ENCODE data around the gene ERCC3. TPM values are rescaled to one million over a fixed set of nuclear protein-coding genes. Genes with fewer than 3 reads are reported as not detected.

ERCC3 gene
- total and polyA plus RNA-seq, 2 donors (not counting 1 experiment from before 2014, with no cell fraction given) = 37.7 to 38.2 TPM

GRCh38 chr2:127256381-127256780, 37.6 kb downstream of the ERCC3 start:
- H3K4me2 ChIP-seq (ENCODE audit: extremely low read depth, insufficient read depth, low read length) = no peak overlapping the region
- H3K4me3 ChIP-seq (replicated peaks in 1 of 4; ENCODE audit: control extremely low read depth in 1 of 4, insufficient read depth in 1 of 4, low read depth in 3 of 4, low read length in 4 of 4) = no peak overlapping the region
- peaks cover 6% of the 10 kb centered on the region for H3K36me3 ChIP-seq (ENCODE audit: control insufficient read depth, insufficient read depth, low read length)
- TF ChIP-seq EZH2 (IDR thresholded peaks at IDR 0.05; ENCODE audit: low read length, missing control alignments) = no peak
- TF ChIP-seq, protein P1, sequence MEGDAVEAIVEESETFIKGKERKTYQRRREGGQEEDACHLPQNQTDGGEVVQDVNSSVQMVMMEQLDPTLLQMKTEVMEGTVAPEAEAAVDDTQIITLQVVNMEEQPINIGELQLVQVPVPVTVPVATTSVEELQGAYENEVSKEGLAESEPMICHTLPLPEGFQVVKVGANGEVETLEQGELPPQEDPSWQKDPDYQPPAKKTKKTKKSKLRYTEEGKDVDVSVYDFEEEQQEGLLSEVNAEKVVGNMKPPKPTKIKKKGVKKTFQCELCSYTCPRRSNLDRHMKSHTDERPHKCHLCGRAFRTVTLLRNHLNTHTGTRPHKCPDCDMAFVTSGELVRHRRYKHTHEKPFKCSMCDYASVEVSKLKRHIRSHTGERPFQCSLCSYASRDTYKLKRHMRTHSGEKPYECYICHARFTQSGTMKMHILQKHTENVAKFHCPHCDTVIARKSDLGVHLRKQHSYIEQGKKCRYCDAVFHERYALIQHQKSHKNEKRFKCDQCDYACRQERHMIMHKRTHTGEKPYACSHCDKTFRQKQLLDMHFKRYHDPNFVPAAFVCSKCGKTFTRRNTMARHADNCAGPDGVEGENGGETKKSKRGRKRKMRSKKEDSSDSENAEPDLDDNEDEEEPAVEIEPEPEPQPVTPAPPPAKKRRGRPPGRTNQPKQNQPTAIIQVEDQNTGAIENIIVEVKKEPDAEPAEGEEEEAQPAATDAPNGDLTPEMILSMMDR (conservative IDR thresholded peaks at IDR 0.05 in 1 of 2, IDR thresholded peaks at IDR 0.05 in 1 of 2; ENCODE audit: low read depth in 1 of 2, low read length in 2 of 2) = no peak
- no peaks in the 10 kb centered on the region for H3K27me3 ChIP-seq (ENCODE audit: control insufficient read depth, insufficient read depth, low read length)
- no peaks in the 10 kb centered on the region for H3K79me2 ChIP-seq (ENCODE audit: control insufficient read depth, insufficient read depth, low read length)
- H3K4me1 ChIP-seq (ENCODE audit: control insufficient read depth, extremely low read depth, insufficient read depth, low read length) = no peaks in the 10 kb centered on the region
- H2AFZ ChIP-seq (ENCODE audit: low read length) = no peak overlapping the region
- H3K27ac ChIP-seq (ENCODE audit: insufficient read depth, low read length) = no peak overlapping the region
- no peak overlapping the region for H3K9ac ChIP-seq (ENCODE audit: insufficient read depth, low read length)
- no peaks in the 10 kb centered on the region for H3K9me3 ChIP-seq (ENCODE audit: control insufficient read depth, insufficient read depth, low read depth, low read length)
- no peaks in the 10 kb centered on the region for H4K20me1 ChIP-seq (ENCODE audit: control insufficient read depth, extremely low read depth, insufficient read depth, low read length)
- DNase-seq (ENCODE audit: low read depth in 2 of 2) = no peak

DNA sequence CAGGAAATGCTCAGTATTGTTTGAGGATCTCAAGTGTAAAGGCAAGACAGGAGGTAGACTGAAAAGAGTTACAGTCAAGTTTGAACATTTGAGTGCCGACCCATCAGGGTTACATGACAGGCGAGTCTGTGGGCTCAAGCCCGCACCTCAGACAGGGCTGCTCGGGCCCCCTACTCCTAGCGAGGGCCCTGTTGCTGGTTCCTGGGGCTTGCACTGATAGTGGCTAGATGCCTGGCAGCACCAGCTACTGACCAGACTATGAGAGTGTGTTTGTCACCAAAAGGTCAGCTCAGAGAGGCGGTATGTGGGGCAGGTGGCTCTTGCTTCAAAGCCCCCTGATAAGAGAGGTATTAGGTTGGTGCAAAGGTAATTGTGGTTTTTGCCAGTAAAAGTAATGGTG, 38.2 kb downstream of the ERCC3 start:
- no peaks in the 10 kb centered on the region for H3K9me3 ChIP-seq (ENCODE audit: control insufficient read depth, insufficient read depth, low read depth, low read length)
- no peak overlapping the region for H3K4me3 ChIP-seq (replicated peaks in 1 of 4; ENCODE audit: control extremely low read depth in 1 of 4, insufficient read depth in 1 of 4, low read depth in 3 of 4, low read length in 4 of 4)
- no peaks in the 10 kb centered on the region for H4K20me1 ChIP-seq (ENCODE audit: control insufficient read depth, extremely low read depth, insufficient read depth, low read length)
- no peak overlapping the region for H3K9ac ChIP-seq (ENCODE audit: insufficient read depth, low read length)
- no peak for DNase-seq (ENCODE audit: low read depth in 2 of 2)
- no peak overlapping the region for H2AFZ ChIP-seq (ENCODE audit: low read length)
- peaks cover 5% of the 10 kb centered on the region for H3K36me3 ChIP-seq (ENCODE audit: control insufficient read depth, insufficient read depth, low read length)
- no peak overlapping the region for H3K27ac ChIP-seq (ENCODE audit: insufficient read depth, low read length)
- TF ChIP-seq, protein P1 (conservative IDR thresholded peaks at IDR 0.05 in 1 of 2, IDR thresholded peaks at IDR 0.05 in 1 of 2; ENCODE audit: low read depth in 1 of 2, low read length in 2 of 2) = no peak
- TF ChIP-seq EZH2 (IDR thresholded peaks at IDR 0.05; ENCODE audit: low read length, missing control alignments) = no peak
- no peaks in the 10 kb centered on the region for H3K27me3 ChIP-seq (ENCODE audit: control insufficient read depth, insufficient read depth, low read length)
- H3K79me2 ChIP-seq (ENCODE audit: control insufficient read depth, insufficient read depth, low read length) = no peaks in the 10 kb centered on the region
- no peak overlapping the region for H3K4me2 ChIP-seq (ENCODE audit: extremely low read depth, insufficient read depth, low read length)
- no peaks in the 10 kb centered on the region for H3K4me1 ChIP-seq (ENCODE audit: control insufficient read depth, extremely low read depth, insufficient read depth, low read length)

DNA sequence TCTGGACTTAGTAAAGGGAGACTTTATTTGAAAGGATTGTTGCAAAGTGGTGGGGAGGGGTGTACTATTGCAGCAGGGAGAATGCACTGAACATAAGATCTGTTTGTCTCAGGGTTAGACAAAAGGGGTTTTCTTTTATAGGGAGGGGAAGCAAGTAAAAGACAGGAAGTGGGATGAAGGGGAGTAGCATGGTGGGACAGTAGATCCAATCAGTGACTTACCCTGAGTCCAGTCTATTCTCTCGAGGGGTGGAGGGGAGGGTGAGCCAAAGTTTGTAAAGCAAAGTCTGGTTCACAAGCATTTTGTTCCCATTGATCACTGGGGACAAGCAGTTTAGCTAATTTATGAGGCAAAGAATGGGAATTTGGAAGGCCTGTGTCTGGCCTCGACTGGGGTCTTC, 38.8 kb downstream of the ERCC3 start:
- Histone ChIP-seq H3K27ac (ENCODE audit: insufficient read depth, low read length) (no peak overlapping the region), H3K4me1 (ENCODE audit: control insufficient read depth, extremely low read depth, insufficient read depth, low read length) (no peaks in the 10 kb centered on the region), H3K79me2 (ENCODE audit: control insufficient read depth, insufficient read depth, low read length) (no peaks in the 10 kb centered on the region), H3K36me3 (ENCODE audit: control insufficient read depth, insufficient read depth, low read length) (peaks cover 3% of the 10 kb centered on the region), H3K27me3 (ENCODE audit: control insufficient read depth, insufficient read depth, low read length) (no peaks in the 10 kb centered on the region), H3K4me2 (ENCODE audit: extremely low read depth, insufficient read depth, low read length) (no peak overlapping the region), H2AFZ (ENCODE audit: low read length) (no peak overlapping the region), H3K4me3 (replicated peaks in 1 of 4; ENCODE audit: control extremely low read depth in 1 of 4, insufficient read depth in 1 of 4, low read depth in 3 of 4, low read length in 4 of 4) (no peak overlapping the region), H3K9ac (ENCODE audit: insufficient read depth, low read length) (no peak overlapping the region), H4K20me1 (ENCODE audit: control insufficient read depth, extremely low read depth, insufficient read depth, low read length) (no peaks in the 10 kb centered on the region), H3K9me3 (ENCODE audit: control insufficient read depth, insufficient read depth, low read depth, low read length) (no peaks in the 10 kb centered on the region)
- no peak for DNase-seq (ENCODE audit: low read depth in 2 of 2)
- TF ChIP-seq, protein P1 (conservative IDR thresholded peaks at IDR 0.05 in 1 of 2, IDR thresholded peaks at IDR 0.05 in 1 of 2; ENCODE audit: low read depth in 1 of 2, low read length in 2 of 2) = no peak
- TF ChIP-seq EZH2 (IDR thresholded peaks at IDR 0.05; ENCODE audit: low read length, missing control alignments) = no peak
